K562 treated with DMSO at 1 percent for 4 hours (cell line): Measurements from ENCODE around the gene SEC24B. TPM values are rescaled to one million over a fixed set of nuclear protein-coding genes. Genes with fewer than 3 reads are reported as not detected.

Experiments used
- total RNA-seq: library from RNA; unstranded; fragments of 300-600 nt; gene quantifications from 2 replicates; pipeline ENCODE4 v1.2.3, GENCODE V29; 2022; ENCODE audit not compliant: insufficient read depth

Gene SEC24B
- total RNA-seq: 10.6 and 13.5 TPM in 2 replicates

GRCh38 chr4:109433205-109434006, at the start of gene SEC24B:
SEC24B (plus strand) TSS chr4:109433815; CDS start chr4:109433870, 55 bp downstream.

GRCh38 chr4:109559983-109560686, 126.5 kb downstream of the SEC24B start, which contains the start of gene MCUB:
MCUB (plus strand) TSS chr4:109560246; CDS start chr4:109560338, 92 bp downstream.

Other genes with a start within 250 kb of the SEC24B start
- not detected in 2 replicates for gene COL25A1, start 131.2 kb upstream of the SEC24B start, total RNA-seq
- 3.0 and 9.7 TPM in 2 replicates for gene MCUB, start 126.4 kb downstream of the SEC24B start, total RNA-seq